Measurements from ENCODE around the gene ITPRIPL2.

ITPRIPL2 gene

GRCh38 chr16:19151310-19151709 is 37.5 kb downstream of the ITPRIPL2 start:
- no peak for DNase-seq (ENCODE audit: low read depth)
- no peak overlapping the region for H3K4me3 ChIP-seq (ENCODE audit: low read depth, low read length)
- no peak for TF ChIP-seq CTCF (IDR thresholded peaks at IDR 0.05; ENCODE audit: low read depth, low read length)

- H3K4me3 ChIP-seq (ENCODE audit: low read depth, low read length): no peak overlapping the region
- no peak for DNase-seq (ENCODE audit: low read depth)
- no peak for TF ChIP-seq CTCF (IDR thresholded peaks at IDR 0.05; ENCODE audit: low read depth, low read length)
- no peak for TF ChIP-seq MYC (IDR thresholded peaks at IDR 0.05; ENCODE audit: low read depth, low read length)
- no peak for TF ChIP-seq MAX (IDR thresholded peaks at IDR 0.05; ENCODE audit: low read depth, low read length)
- no peak for TF ChIP-seq POLR2A (IDR thresholded peaks at IDR 0.05; ENCODE audit: extremely low read depth, insufficient read length)
These were observed 38.3 kb downstream of the ITPRIPL2 start for GRCh38 chr16:19152042-19152441.

GRCh38 chr16:19153876-19154275 is 40.1 kb downstream of the ITPRIPL2 start:
- no peak overlapping the region for H3K4me3 ChIP-seq (ENCODE audit: low read depth, low read length)
- peak; percentile 48 for DNase-seq (ENCODE audit: low read depth)
- no peak for TF ChIP-seq MYC (IDR thresholded peaks at IDR 0.05; ENCODE audit: low read depth, low read length)

GRCh38 chr16:19162085-19162484 is 48.3 kb downstream of the ITPRIPL2 start:
- TF ChIP-seq CTCF (IDR thresholded peaks at IDR 0.05; ENCODE audit: low read depth, low read length) (no peak), MYC (IDR thresholded peaks at IDR 0.05; ENCODE audit: low read depth, low read length) (no peak), POLR2A (IDR thresholded peaks at IDR 0.05; ENCODE audit: extremely low read depth, insufficient read length) (no peak), MAX (IDR thresholded peaks at IDR 0.05; ENCODE audit: low read depth, low read length) (no peak)
- no peak for DNase-seq (ENCODE audit: low read depth)

GRCh38 chr16:19163215-19163614 is 49.5 kb downstream of the ITPRIPL2 start:
- H3K4me3 ChIP-seq (ENCODE audit: low read depth, low read length): no peak overlapping the region
- no peak for DNase-seq (ENCODE audit: low read depth)
- TF ChIP-seq POLR2A (IDR thresholded peaks at IDR 0.05; ENCODE audit: extremely low read depth, insufficient read length) (no peak), MAX (IDR thresholded peaks at IDR 0.05; ENCODE audit: low read depth, low read length) (no peak), MYC (IDR thresholded peaks at IDR 0.05; ENCODE audit: low read depth, low read length) (no peak), CTCF (IDR thresholded peaks at IDR 0.05; ENCODE audit: low read depth, low read length) (no peak)

More at GRCh38 chr16:19162085-19162484, 48.3 kb downstream of the ITPRIPL2 start:
- H3K4me3 ChIP-seq (ENCODE audit: low read depth, low read length): no peak overlapping the region

GRCh38 chr16:19164285-19164684 is 50.5 kb downstream of the ITPRIPL2 start:
- no peak for DNase-seq (ENCODE audit: low read depth)
- H3K4me3 ChIP-seq (ENCODE audit: low read depth, low read length): no peak overlapping the region

More at GRCh38 chr16:19164285-19164684, 50.5 kb downstream of the ITPRIPL2 start:
- no peak for TF ChIP-seq POLR2A (IDR thresholded peaks at IDR 0.05; ENCODE audit: extremely low read depth, insufficient read length)
- TF ChIP-seq MYC (IDR thresholded peaks at IDR 0.05; ENCODE audit: low read depth, low read length): no peak
- TF ChIP-seq CTCF (IDR thresholded peaks at IDR 0.05; ENCODE audit: low read depth, low read length): no peak
- no peak for TF ChIP-seq MAX (IDR thresholded peaks at IDR 0.05; ENCODE audit: low read depth, low read length)

Data from NB4 (cell line).